Uterus (tissue), 2 donors: ENCODE results near the gene NTRK2.

ENCODE experiments used
- CTCF ChIP-seq, 4 experiments: fragments of 200-600 bp in 2 of 4; fragments of 450-650 bp in 2 of 4; sonication (generic) in 2 of 4; IDR thresholded peaks; one replicate each; pipeline ENCODE4 v1.5.1; 2016 to 2019; ENCODE audit warnings: antibody characterized with exemption in 4 of 4, mild to moderate bottlenecking in 2 of 4, moderate library complexity in 1 of 4
- POLR2A ChIP-seq, 2 donors: fragments of 450-650 bp; IDR thresholded peaks; one replicate each; pipeline ENCODE4 v1.6.1; 2016; ENCODE audit warnings: antibody characterized with exemption in 2 of 2, mild to moderate bottlenecking in 1 of 2, moderate library complexity in 1 of 2

GRCh38 chr9:84875193-84875592 is 205.7 kb downstream of the NTRK2 start:
- no peak for TF ChIP-seq CTCF (IDR thresholded peaks at IDR 0.05)
- no peak for TF ChIP-seq POLR2A (IDR thresholded peaks at IDR 0.05)
